Natural killer cell treated with Interleukin-12 subunit alpha and Interleukin-12 subunit beta and Interleukin-15 and Interleukin-18, amount 100 ng/mL, for 72 hours (primary cell): ENCODE data around the gene TIMM8B. TPM values are rescaled to one million over a fixed set of nuclear protein-coding genes. Genes with fewer than 3 reads are reported as not detected.

Experiments
- ATAC-seq, 2 donors: fragments of 150-1000 bp; cut with Tn5 transposase in 1 of 2; sonication (Bioruptor Pico), chemical (Tn5 transposase) in 1 of 2; 2 replicates each; pipeline ENCODE4 v1.10.0; 2021
- DNase-seq: peaks from one replicate; pipeline ENCODE4 v3.0.0; 2022; ENCODE audit warnings: low spot score
- H3K27ac Mint-ChIP-seq, 2 donors: 1 replicate in 1 of 2; 2 replicates in 1 of 2; pipeline ENCODE4 v1.8.0; 2022; ENCODE audit warnings: mixed read lengths in 2 of 2, mild to moderate bottlenecking in 1 of 2, moderate library complexity in 1 of 2
- H3K27me3 Mint-ChIP-seq, 2 donors: 1 replicate in 1 of 2; 2 replicates in 1 of 2; pipeline ENCODE4 v1.8.0; 2022; ENCODE audit warnings: mixed read lengths in 2 of 2
- H3K36me3 Mint-ChIP-seq: one replicate; pipeline ENCODE4 v1.8.0; 2022; ENCODE audit warnings: mixed read lengths
- H3K4me1 Mint-ChIP-seq, 2 donors: 1 replicate in 1 of 2; 2 replicates in 1 of 2; pipeline ENCODE4 v1.8.0; 2022; ENCODE audit warnings: low read depth in 2 of 2, mixed read lengths in 2 of 2, mild to moderate bottlenecking in 1 of 2
- H3K4me3 Mint-ChIP-seq: one replicate; pipeline ENCODE4 v1.8.0; 2022; ENCODE audit warnings: mixed read lengths
- H3K9me3 Mint-ChIP-seq: 2 replicates; pipeline ENCODE4 v1.8.0; 2022; ENCODE audit warnings: mixed read lengths
- total RNA-seq, 2 donors: library from RNA; stranded (reverse); gene quantifications; one replicate each; pipeline ENCODE4 v1.2.3, GENCODE V29; 2022

TIMM8B gene
- total RNA-seq = 10 to 100 TPM; 54.6 to 71.1 TPM

GRCh38 chr11:112086422-112087191 lies at the start of gene TIMM8B, which contains the start of gene SDHD:
TSS of gene TIMM8B (minus strand) at chr11:112086756. CDS start at chr11:112086723, 33 bp downstream.
TSS of gene SDHD (plus strand) at chr11:112086873. CDS start at chr11:112086908, 35 bp downstream.
- peak; percentile 96 for DNase-seq
- Mint-ChIP-seq H3K27me3 (no peaks in the 10 kb centered on the region), H3K36me3 (peaks cover 63% of the 10 kb centered on the region), H3K9me3 (no peaks in the 10 kb centered on the region), H3K4me3 (peak within 1 kb of the TSS; percentile 100), H3K4me1 (peaks cover 53 to 64% of the 10 kb centered on the region in 2 donors), H3K27ac (peak within 1 kb of the TSS; percentile 94 to 96)
- ATAC-seq = peak; percentile 93 to 97

DNA sequence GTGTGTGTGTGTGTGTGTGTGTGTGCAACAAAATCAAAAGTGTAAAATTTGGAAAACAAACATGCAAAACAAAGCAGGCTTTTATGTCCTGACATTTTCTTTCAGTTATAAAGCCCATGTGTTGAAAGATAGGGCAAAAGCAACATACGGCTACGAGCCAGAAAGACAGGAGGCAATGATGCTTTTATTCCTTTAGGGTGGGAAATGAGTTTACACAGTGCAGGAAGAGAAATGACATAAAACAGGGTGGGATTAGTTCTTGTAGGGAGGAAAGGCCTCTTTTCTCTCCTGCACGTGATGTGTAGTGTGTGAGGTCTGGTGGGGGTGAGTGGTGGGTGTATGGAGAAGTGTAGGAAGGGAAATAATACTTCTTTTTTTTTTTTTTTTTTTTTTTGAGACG lies 47.9 kb upstream of the TIMM8B start:
- DNase-seq (no peak), ATAC-seq (no peak)
- Mint-ChIP-seq H3K9me3 (no peaks in the 10 kb centered on the region), H3K27ac (no peak overlapping the region), H3K4me3 (no peak overlapping the region), H3K36me3 (no peaks in the 10 kb centered on the region), H3K4me1 (peaks cover 6 to 13% of the 10 kb centered on the region in 2 donors), H3K27me3 (no peaks in the 10 kb centered on the region)

DNA sequence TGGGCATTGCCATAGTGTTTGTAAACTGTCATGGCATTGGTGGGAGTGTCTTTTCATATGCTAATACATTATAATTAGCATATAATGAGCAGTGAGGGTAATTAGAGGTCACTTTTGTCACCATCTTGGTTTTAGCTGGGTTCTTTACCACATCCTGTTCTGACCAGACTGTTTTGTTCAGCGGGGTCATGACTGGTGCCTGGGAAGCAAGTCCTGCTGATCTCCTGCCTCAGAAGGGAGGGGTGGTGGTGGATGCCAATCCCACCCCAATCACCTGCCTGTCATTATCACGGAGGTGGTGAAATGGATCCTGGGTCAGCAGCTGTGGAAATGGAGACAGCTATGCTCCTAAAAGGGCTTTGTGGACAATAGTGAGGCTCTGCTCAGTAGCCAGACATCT lies 46.2 kb upstream of the TIMM8B start:
- Mint-ChIP-seq H3K27me3 (no peaks in the 10 kb centered on the region), H3K9me3 (no peaks in the 10 kb centered on the region), H3K4me3 (no peak overlapping the region), H3K27ac (no peak overlapping the region), H3K4me1 (peaks cover 6 to 13% of the 10 kb centered on the region in 2 donors), H3K36me3 (no peaks in the 10 kb centered on the region)
- DNase-seq = no peak
- peak in 1 of 2 donors; percentile 62 for ATAC-seq

GRCh38 chr11:112129656-112130055 lies 43.1 kb upstream of the TIMM8B start:
- no peaks in the 10 kb centered on the region for H3K36me3 Mint-ChIP-seq
- H3K9me3 Mint-ChIP-seq = no peaks in the 10 kb centered on the region
- no peak for DNase-seq
- peaks cover 6 to 13% of the 10 kb centered on the region in 2 donors for H3K4me1 Mint-ChIP-seq
- no peak overlapping the region for H3K27ac Mint-ChIP-seq
- H3K4me3 Mint-ChIP-seq = no peak overlapping the region
- no peaks in the 10 kb centered on the region for H3K27me3 Mint-ChIP-seq
- ATAC-seq = no peak

GRCh38 chr11:112128483-112129121 lies 42.0 kb upstream of the TIMM8B start:
- ATAC-seq (no peak), DNase-seq (no peak)
- no peak overlapping the region for H3K4me3 Mint-ChIP-seq
- no peaks in the 10 kb centered on the region for H3K27me3 Mint-ChIP-seq
- H3K27ac Mint-ChIP-seq = no peak overlapping the region
- H3K4me1 Mint-ChIP-seq = peaks cover 6 to 13% of the 10 kb centered on the region in 2 donors
- no peaks in the 10 kb centered on the region for H3K9me3 Mint-ChIP-seq
- H3K36me3 Mint-ChIP-seq = no peaks in the 10 kb centered on the region

- Mint-ChIP-seq H3K27ac (no peak overlapping the region), H3K4me1 (peaks cover 5 to 7% of the 10 kb centered on the region in 2 donors), H3K27me3 (no peaks in the 10 kb centered on the region), H3K36me3 (no peaks in the 10 kb centered on the region), H3K4me3 (no peak overlapping the region), H3K9me3 (no peaks in the 10 kb centered on the region)
- DNase-seq (no peak), ATAC-seq (no peak)
Observed at GRCh38 chr11:112127056-112127455, 40.5 kb upstream of the TIMM8B start.

- no peak for DNase-seq
Observed at GRCh38 chr11:112123129-112123528, 36.6 kb upstream of the TIMM8B start.

GRCh38 chr11:112121981-112122615 lies 35.5 kb upstream of the TIMM8B start:
- ATAC-seq = no peak
- H3K27ac Mint-ChIP-seq = peak overlapping the region in 1 of 2 donors; percentile 45
- peaks cover 12% of the 10 kb centered on the region in 2 donors for H3K4me1 Mint-ChIP-seq
- no peaks in the 10 kb centered on the region for H3K36me3 Mint-ChIP-seq
- H3K4me3 Mint-ChIP-seq = no peak overlapping the region
- no peaks in the 10 kb centered on the region for H3K9me3 Mint-ChIP-seq
- no peak for DNase-seq
- H3K27me3 Mint-ChIP-seq = no peaks in the 10 kb centered on the region

More at GRCh38 chr11:112123129-112123528, 36.6 kb upstream of the TIMM8B start:
- Mint-ChIP-seq H3K4me1 (peaks cover 11 to 12% of the 10 kb centered on the region in 2 donors), H3K27me3 (no peaks in the 10 kb centered on the region), H3K9me3 (no peaks in the 10 kb centered on the region), H3K36me3 (no peaks in the 10 kb centered on the region), H3K27ac (no peak overlapping the region), H3K4me3 (no peak overlapping the region)
- ATAC-seq = no peak

- H3K4me1 Mint-ChIP-seq = peaks cover 12 to 26% of the 10 kb centered on the region in 2 donors
- no peaks in the 10 kb centered on the region for H3K27me3 Mint-ChIP-seq
- H3K9me3 Mint-ChIP-seq = no peaks in the 10 kb centered on the region
- H3K4me3 Mint-ChIP-seq = no peak overlapping the region
- peak; percentile 75 to 86 for ATAC-seq
- no peak for DNase-seq
- no peaks in the 10 kb centered on the region for H3K36me3 Mint-ChIP-seq
- peak overlapping the region in 1 of 2 donors; percentile 50 for H3K27ac Mint-ChIP-seq
Observed at GRCh38 chr11:112118176-112118575, 31.6 kb upstream of the TIMM8B start.

DNA sequence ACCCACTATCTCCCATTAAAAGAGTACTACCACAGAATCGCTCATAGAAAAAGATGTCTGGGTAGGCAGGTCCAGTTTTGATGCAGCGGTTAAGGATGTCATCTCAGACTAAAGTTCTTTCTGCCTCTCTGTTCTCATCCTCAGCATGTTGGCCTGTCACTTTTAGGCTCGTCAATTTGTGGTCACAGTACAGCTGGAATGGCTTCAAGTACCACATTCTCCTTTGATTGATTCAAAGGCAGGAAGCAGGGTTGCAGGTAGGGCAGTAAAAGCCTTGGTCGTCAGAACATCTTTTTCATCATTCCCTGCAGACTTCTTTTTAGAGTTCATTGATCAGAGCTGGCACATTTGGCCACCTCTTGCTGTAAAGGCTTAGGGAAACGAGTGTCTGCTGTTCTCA lies 28.8 kb upstream of the TIMM8B start:
- ATAC-seq = no peak
- Mint-ChIP-seq H3K4me1 (peaks cover 10 to 23% of the 10 kb centered on the region in 2 donors), H3K27me3 (no peaks in the 10 kb centered on the region), H3K9me3 (no peaks in the 10 kb centered on the region), H3K27ac (peak overlapping the region in 1 of 2 donors; percentile 39), H3K36me3 (no peaks in the 10 kb centered on the region), H3K4me3 (no peak overlapping the region)
- no peak for DNase-seq

DNA sequence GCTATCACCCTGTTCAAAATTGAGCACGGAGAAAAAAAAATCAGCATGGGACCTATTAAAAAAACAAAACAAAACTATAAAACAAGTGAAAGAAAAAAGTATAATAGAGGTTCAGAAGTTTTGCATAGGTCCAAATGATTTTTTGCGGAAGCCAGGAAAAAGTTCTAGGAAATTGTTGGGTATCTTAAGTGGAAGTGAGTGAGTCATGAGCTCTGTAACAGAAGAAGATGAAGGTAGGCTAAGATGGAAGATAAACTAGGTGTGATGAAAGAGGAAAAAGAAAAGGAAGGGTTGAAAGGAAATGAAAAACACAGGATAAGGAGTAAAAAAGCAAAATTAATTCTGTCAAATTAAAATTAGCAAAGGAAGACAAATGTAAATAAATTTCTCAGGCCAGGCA lies 27.9 kb upstream of the TIMM8B start:
- ATAC-seq = no peak
- H3K4me3 Mint-ChIP-seq = no peak overlapping the region

DNA sequence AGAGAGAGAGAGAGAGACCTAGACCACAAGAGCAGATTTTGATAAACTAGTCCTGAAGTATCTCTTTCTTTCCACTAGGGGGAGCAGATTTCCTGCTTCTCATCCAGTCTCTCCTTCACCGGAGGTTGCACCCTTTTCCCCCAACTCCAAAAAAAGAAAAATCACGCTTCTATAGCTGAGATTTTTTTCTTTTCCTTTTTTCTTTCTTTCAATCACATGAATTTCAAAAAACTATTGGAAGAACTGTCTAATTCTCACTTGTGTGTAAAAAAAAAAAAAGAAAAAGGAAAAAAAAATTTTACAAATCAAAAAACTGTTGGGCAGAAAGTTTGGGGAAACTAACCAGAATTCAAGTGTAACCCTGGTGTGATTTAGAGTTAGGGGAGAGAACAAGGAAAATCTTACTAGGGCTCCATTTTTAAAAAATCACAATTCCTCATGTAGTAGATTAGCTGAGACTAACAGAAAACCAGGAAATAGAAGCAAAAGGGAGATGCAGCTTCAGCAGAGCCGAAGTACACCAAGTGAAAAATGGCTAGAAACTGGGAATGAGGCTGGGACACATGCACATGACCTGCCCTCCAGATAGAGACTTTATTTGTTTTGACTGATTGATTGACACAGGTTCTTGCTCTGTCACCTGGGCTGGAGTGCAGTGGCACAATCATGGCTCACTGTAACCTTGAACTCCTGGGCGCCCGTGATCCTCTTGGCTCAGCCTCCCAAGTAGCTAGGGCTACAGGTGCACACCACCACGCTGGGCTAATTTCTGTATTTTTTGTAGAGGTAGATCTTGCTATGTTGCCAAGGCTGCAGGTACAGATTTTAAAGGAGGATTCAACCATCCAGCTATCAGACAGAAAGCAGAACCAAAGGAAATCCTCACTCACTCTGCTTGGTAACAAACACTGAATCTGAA lies 27.2 kb upstream of the TIMM8B start:
- DNase-seq (no peak), ATAC-seq (peak in 1 of 2 donors; percentile 61)
- H3K27me3 Mint-ChIP-seq = no peaks in the 10 kb centered on the region
- H3K36me3 Mint-ChIP-seq = no peaks in the 10 kb centered on the region
- no peak overlapping the region for H3K4me3 Mint-ChIP-seq
- H3K27ac Mint-ChIP-seq = peak overlapping the region; percentile 49 to 51
- H3K4me1 Mint-ChIP-seq = peaks cover 6 to 19% of the 10 kb centered on the region in 2 donors
- H3K9me3 Mint-ChIP-seq = no peaks in the 10 kb centered on the region

More for the DNA sequence above, 27.9 kb upstream of the TIMM8B start:
- H3K27ac Mint-ChIP-seq = no peak overlapping the region
- H3K9me3 Mint-ChIP-seq = no peaks in the 10 kb centered on the region
- no peaks in the 10 kb centered on the region for H3K36me3 Mint-ChIP-seq
- H3K27me3 Mint-ChIP-seq = no peaks in the 10 kb centered on the region
- DNase-seq = no peak
- peaks cover 6 to 19% of the 10 kb centered on the region in 2 donors for H3K4me1 Mint-ChIP-seq

DNA sequence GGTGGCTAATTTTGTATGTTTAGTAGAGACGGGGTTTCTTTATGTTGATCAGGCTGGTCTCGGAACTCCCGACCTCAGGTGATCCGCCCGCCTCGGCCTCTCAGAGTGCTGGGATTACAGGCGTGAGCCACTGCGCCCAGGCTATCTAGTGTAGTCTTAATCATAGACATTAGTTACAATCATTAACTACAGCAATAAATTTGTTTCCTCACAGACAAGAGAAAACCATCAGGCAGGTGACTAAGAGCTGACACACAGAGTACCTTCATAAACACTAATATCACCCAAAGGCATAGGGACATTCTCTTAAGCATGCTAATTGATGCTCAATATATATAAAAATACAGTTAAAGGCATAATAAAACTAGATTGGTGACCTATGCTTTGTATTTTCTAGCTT lies 19.5 kb upstream of the TIMM8B start:
- Mint-ChIP-seq H3K27ac (no peak overlapping the region), H3K4me3 (no peak overlapping the region)
- ATAC-seq = no peak

More for the DNA sequence above, 19.5 kb upstream of the TIMM8B start:
- no peaks in the 10 kb centered on the region for H3K9me3 Mint-ChIP-seq
- no peaks in the 10 kb centered on the region for H3K4me1 Mint-ChIP-seq
- DNase-seq = no peak
- no peaks in the 10 kb centered on the region for H3K27me3 Mint-ChIP-seq
- no peaks in the 10 kb centered on the region for H3K36me3 Mint-ChIP-seq
